NCI-H187 treated with DMSO at 0.1 percent for 48 hours (cell line): Measurements from ENCODE around the gene SLC26A11.
"Not testable (repeated sequence)": the region's sequence is repeated elsewhere in the genome, so short reads cannot be mapped to it uniquely, and the experiment has no call there.

Experiments
- DNase-seq: peaks from one replicate; lab custom pipeline; 2025; lab: John Stamatoyannopoulos, UW

Gene SLC26A11

GRCh38 chr17:80260791-80261158 is 40.5 kb downstream of the SLC26A11 start, which contains the start of gene RNF213:
Gene RNF213, plus strand, starts transcription at chr17:80260852. Its CDS starts 2,830 bp downstream, at chr17:80263682.
- DNase-seq = no peak

GRCh38 chr17:80261159-80261894 is 41.1 kb downstream of the SLC26A11 start:
- DNase-seq = no peak

GRCh38 chr17:80261895-80262279 is 41.7 kb downstream of the SLC26A11 start:
- no peak for DNase-seq

GRCh38 chr17:80262291-80262690 is 42.1 kb downstream of the SLC26A11 start:
- no peak for DNase-seq

- no peak for DNase-seq
Measured at GRCh38 chr17:80262775-80263244, 42.6 kb downstream of the SLC26A11 start.

- peak; percentile 43 for DNase-seq
Measured at GRCh38 chr17:80263253-80264204, 43.3 kb downstream of the SLC26A11 start.

- no peak for DNase-seq
Measured at GRCh38 chr17:80264205-80265075, 44.2 kb downstream of the SLC26A11 start.

GRCh38 chr17:80265205-80266068 is 45.2 kb downstream of the SLC26A11 start:
- no peak for DNase-seq

GRCh38 chr17:80267391-80267790 is 47.2 kb downstream of the SLC26A11 start:
- DNase-seq = no peak

GRCh38 chr17:80268427-80268826 is 48.2 kb downstream of the SLC26A11 start:
- DNase-seq = no peak

- DNase-seq = no peak
Measured at GRCh38 chr17:80269405-80269807, 49.2 kb downstream of the SLC26A11 start.

- DNase-seq = no peak
Measured at GRCh38 chr17:80270104-80270503, 49.9 kb downstream of the SLC26A11 start.

GRCh38 chr17:80270836-80271235 is 50.6 kb downstream of the SLC26A11 start:
- DNase-seq = no peak

GRCh38 chr17:80272366-80272765 is 52.1 kb downstream of the SLC26A11 start:
- DNase-seq = no peak

GRCh38 chr17:80274331-80274730 is 54.1 kb downstream of the SLC26A11 start:
- DNase-seq = no peak

GRCh38 chr17:80274871-80275449 is 54.7 kb downstream of the SLC26A11 start:
- DNase-seq = no peak

- DNase-seq = not testable (repeated sequence)
Measured at GRCh38 chr17:80275857-80276256, 55.6 kb downstream of the SLC26A11 start.

GRCh38 chr17:80277751-80278671 is 57.8 kb downstream of the SLC26A11 start:
- DNase-seq = no peak

GRCh38 chr17:80279895-80280294 is 59.7 kb downstream of the SLC26A11 start:
- DNase-seq = no peak
